ENCODE measurements around the gene ADCY5.
A peak's percentile ranks its signal among the peaks of the same experiment; 100 is the strongest.

Gene ADCY5

DNA sequence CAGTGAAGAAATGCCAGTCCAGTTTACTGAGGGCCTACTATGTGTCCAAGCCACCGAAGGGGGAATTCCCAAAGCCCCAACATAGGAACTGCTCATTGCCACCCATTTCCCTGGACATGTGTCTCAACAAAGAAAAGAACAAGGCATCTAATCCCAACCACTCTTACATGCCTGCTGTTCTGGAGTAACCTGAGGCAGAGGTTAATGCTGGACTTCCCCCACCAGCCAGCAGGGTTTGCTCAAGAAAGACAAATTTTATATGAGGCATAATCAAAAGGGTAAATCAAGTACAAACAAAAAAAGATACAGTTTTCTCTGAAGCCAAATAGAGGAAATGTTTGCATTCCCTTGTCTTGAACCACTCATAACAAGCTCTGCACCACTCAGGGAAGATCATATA lies 4.1 kb downstream of the ADCY5 start:
- TF ChIP-seq, protein P1, sequence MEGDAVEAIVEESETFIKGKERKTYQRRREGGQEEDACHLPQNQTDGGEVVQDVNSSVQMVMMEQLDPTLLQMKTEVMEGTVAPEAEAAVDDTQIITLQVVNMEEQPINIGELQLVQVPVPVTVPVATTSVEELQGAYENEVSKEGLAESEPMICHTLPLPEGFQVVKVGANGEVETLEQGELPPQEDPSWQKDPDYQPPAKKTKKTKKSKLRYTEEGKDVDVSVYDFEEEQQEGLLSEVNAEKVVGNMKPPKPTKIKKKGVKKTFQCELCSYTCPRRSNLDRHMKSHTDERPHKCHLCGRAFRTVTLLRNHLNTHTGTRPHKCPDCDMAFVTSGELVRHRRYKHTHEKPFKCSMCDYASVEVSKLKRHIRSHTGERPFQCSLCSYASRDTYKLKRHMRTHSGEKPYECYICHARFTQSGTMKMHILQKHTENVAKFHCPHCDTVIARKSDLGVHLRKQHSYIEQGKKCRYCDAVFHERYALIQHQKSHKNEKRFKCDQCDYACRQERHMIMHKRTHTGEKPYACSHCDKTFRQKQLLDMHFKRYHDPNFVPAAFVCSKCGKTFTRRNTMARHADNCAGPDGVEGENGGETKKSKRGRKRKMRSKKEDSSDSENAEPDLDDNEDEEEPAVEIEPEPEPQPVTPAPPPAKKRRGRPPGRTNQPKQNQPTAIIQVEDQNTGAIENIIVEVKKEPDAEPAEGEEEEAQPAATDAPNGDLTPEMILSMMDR (IDR thresholded peaks at IDR 0.05; ENCODE audit: low read depth, low read length, missing control alignments), result no peak
- no peak for DNase-seq (ENCODE audit: extremely low read depth, low read depth)
- no peak overlapping the region for H3K4me3 ChIP-seq (replicated peaks; ENCODE audit: low read depth, low read length)

DNA sequence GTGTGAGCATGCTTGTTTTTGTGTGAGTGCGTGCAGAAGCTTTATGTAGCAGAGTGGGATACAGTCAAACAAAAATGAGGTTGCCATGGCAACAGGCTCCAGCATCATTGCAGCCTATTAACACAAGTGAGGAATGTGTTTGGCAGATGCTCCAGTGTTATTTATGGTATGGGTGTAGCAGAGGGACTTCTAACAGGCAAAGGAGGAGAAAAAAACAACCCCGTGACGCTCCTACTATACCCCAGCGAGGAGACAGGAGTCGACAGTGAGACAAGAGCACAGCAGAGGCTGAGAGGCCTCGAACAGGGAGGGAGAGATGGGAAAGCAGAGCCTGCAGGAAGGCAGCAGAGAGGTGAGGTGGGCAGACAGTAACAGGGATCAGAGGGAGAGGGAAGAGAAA lies 4.9 kb downstream of the ADCY5 start:
- H3K4me3 ChIP-seq (replicated peaks; ENCODE audit: low read depth, low read length), result no peak overlapping the region
- TF ChIP-seq, protein P1 (IDR thresholded peaks at IDR 0.05; ENCODE audit: low read depth, low read length, missing control alignments), result no peak

DNA sequence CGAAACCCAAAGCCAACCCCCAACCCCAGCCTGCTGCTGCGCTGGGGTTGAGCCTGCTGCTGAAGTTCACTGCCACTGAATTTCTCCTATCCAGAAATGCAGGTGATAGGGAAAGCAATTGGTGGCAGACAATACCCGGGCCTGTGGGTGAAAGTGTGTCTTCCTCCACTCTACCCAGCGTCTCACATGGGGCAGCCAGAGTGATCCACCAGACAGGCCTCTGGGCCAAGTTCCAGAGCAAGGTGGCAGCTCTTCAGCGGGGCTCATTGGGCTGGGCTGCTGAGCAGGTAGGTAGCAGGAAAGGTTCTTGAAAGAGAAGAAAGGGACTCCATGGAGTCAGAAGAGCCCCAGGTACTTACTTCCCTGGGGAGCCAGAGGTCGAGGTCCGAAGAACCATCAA lies 6.0 kb downstream of the ADCY5 start:
- no peak for DNase-seq (ENCODE audit: extremely low read depth, low read depth)
- no peak overlapping the region for H3K4me3 ChIP-seq (replicated peaks; ENCODE audit: low read depth, low read length)
- TF ChIP-seq, protein P1 (IDR thresholded peaks at IDR 0.05; ENCODE audit: low read depth, low read length, missing control alignments), result no peak

More for the DNA sequence above, 4.9 kb downstream of the ADCY5 start:
- DNase-seq (ENCODE audit: extremely low read depth, low read depth), result peak; percentile 14

DNA sequence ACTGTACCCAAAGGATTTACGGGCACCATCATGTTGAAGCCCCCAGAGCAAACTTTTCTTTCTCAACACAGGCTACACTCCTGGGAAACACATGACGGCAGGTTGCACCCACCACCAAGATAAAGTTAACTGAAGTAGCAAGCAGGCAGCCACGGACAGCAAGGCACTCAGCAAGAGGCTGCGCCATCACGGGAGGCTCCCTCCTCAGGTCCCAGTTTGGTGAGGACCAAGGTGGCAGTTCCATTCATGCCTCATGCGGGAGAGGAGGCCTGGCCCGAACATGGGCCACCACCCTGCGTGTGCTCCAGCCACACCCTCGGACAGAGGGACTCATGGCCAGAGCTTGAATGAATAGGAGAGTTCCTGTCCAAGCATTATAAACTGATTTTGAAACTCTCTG lies 6.8 kb downstream of the ADCY5 start:
- TF ChIP-seq, protein P1 (IDR thresholded peaks at IDR 0.05; ENCODE audit: low read depth, low read length, missing control alignments), result no peak
- no peak overlapping the region for H3K4me3 ChIP-seq (replicated peaks; ENCODE audit: low read depth, low read length)
- DNase-seq (ENCODE audit: extremely low read depth, low read depth), result no peak

DNA sequence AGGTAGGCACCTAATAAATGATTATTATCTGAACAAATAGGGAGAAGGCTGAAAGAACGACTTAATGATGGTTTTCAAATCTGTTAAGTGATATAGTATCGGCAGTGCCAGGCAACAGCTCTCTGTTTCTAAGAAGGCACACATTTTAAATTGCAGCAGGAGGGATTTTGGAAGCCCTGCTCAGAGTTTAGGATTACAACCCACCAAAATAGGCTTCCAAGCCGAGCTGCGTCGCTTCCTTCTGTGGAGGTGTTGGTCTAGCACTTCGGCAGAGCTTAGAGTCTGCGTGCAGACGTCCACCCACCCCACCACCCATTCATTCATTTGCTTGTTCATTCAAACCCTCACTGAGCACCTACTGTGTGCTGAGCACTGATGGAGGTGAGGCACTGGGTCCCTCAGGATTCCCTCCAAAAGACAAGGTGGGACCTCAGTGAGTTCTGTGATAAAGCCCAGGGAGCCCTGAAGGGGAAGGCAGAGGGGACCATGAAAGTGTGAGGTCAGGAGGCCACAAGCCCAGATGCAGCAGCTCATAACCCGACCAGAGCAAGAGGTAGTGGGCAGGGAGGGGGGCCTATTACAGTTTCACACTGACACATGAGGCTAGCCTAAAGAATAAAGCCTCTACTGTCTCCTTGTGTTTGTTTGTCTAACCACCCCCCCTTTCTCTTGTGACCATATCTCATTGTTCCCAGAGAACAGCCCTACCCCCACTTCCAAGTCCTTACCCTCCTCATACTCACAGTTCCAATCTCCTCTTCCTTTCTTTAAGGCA lies 8.9 kb downstream of the ADCY5 start:
- TF ChIP-seq, protein P1 (IDR thresholded peaks at IDR 0.05; ENCODE audit: low read depth, low read length, missing control alignments), result no peak
- no peak overlapping the region for H3K4me3 ChIP-seq (replicated peaks; ENCODE audit: low read depth, low read length)
- no peak for DNase-seq (ENCODE audit: extremely low read depth, low read depth)

DNA sequence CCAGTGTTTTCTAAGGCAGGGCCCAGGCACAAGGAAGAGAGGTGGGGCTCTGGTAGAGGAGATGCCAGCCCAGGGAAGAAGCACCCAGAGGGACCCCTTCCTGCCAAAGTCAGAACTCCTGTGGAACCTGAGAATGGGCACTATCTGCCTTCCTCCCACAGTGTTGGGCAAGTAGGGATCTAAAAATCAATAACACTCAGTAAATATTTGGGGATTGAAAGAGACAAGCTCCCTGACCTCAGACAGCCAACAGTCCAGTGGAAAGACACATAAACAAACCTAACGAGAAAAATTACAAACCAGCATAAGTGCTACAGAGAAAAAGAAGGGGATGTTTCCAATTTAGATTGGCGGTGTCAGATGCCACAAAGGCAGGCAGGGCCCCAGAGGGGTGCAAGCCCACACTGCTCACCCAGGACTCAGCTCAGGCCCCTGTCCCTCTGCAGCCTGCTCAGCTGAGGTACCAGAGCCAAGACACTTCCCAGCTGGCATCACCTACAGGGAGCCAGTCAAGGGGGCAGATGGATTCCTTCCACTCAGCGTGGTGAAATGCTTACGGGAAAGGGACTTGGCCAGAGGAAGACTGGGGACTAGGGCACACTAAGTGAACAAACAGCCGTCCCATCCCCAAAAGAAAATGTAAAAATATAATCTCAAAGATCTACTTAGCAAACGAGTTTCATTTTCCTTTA lies 15.9 kb downstream of the ADCY5 start:
- TF ChIP-seq, protein P1 (IDR thresholded peaks at IDR 0.05; ENCODE audit: low read depth, low read length, missing control alignments), result no peak
- DNase-seq (ENCODE audit: extremely low read depth, low read depth), result no peak
- H3K4me3 ChIP-seq (replicated peaks; ENCODE audit: low read depth, low read length), result no peak overlapping the region
